Stomach (tissue), 4 donors: ENCODE measurements around the gene GEMIN8.

Experiments
- EP300 ChIP-seq: sonication (generic); formaldehyde crosslinking; IDR thresholded peaks from one replicate; pipeline ENCODE4 v1.6.1; 2017; ENCODE audit warnings: antibody characterized with exemption
- POLR2A ChIP-seq, 4 donors: fragments of 450-650 bp; IDR thresholded peaks; one replicate each; pipeline ENCODE4 v1.6.1; 2016; ENCODE audit warnings: antibody characterized with exemption in 4 of 4, control low read depth in 2 of 4, mild to moderate bottlenecking in 1 of 4, moderate library complexity in 1 of 4
- POLR2AphosphoS5 ChIP-seq, 3 donors: sonication (generic); formaldehyde crosslinking; IDR thresholded peaks; one replicate each; pipeline ENCODE4 v1.6.1; 2016; ENCODE audit warnings: antibody characterized with exemption in 3 of 3
- TF ChIP-seq, protein P1 (sequence below), 7 experiments: fragments of 450-650 bp in 4 of 7; fragments of 200-600 bp in 3 of 7; sonication (generic) in 3 of 7; IDR thresholded peaks; one replicate each; pipeline ENCODE4 v1.5.1; 2016 to 2019; ENCODE audit warnings: antibody characterized with exemption in 7 of 7, control low read depth in 2 of 7, mild to moderate bottlenecking in 1 of 7

DNA sequence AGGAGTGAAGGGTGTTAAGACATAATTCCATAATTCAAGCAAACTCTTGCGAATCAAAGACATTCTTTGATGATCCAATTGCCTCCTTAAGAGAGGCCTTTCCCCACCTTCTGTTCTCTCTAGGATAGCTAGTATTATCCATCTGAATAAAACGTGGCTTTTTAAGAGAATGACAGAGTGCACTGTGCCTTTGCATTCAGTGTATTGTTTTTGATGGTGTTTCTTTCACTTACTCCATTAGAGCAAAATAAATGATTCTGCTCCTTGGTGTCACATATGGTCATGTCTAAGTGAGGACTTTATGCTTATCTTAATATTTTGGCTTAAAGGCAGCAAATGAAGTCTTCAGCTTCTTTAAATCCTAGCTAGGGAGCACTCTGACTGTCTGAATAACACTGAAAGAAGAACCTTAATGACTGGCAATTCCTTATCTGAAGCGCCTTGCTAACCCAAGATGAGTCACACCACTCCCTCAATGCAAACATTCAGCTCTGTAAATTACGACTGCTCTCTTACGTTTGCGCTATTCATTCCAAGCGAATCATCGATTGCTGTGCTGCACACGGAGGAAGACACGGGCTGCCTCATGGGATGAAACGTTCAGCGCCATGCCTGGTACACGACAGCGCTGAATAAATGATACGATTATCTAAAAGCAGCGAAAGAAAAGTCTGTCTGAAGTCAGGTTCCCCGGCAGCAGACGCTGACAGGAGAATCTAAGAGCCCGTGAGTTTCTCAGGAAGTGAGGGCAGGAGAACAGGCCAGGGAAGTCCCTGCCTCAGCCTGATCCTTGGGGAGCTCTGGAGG is 35.1 kb upstream of the GEMIN8 start:
- TF ChIP-seq, protein P1, sequence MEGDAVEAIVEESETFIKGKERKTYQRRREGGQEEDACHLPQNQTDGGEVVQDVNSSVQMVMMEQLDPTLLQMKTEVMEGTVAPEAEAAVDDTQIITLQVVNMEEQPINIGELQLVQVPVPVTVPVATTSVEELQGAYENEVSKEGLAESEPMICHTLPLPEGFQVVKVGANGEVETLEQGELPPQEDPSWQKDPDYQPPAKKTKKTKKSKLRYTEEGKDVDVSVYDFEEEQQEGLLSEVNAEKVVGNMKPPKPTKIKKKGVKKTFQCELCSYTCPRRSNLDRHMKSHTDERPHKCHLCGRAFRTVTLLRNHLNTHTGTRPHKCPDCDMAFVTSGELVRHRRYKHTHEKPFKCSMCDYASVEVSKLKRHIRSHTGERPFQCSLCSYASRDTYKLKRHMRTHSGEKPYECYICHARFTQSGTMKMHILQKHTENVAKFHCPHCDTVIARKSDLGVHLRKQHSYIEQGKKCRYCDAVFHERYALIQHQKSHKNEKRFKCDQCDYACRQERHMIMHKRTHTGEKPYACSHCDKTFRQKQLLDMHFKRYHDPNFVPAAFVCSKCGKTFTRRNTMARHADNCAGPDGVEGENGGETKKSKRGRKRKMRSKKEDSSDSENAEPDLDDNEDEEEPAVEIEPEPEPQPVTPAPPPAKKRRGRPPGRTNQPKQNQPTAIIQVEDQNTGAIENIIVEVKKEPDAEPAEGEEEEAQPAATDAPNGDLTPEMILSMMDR (IDR thresholded peaks at IDR 0.05) = no peak
- no peak for TF ChIP-seq POLR2AphosphoS5 (IDR thresholded peaks at IDR 0.05)
- no peak for TF ChIP-seq POLR2A (IDR thresholded peaks at IDR 0.05)
- no peak for TF ChIP-seq EP300
